IgD-negative memory B cell (primary cell): ENCODE measurements around the gene OR8I2. TPM values are rescaled to one million over a fixed set of nuclear protein-coding genes. Genes with fewer than 3 reads are reported as not detected.

Experiments used
- polyA plus RNA-seq: library from polyadenylated mRNA; unstranded; fragments of 300-500 nt; fragmentation: Illumina TruSeq; gene quantifications from one replicate; pipeline ENCODE4 v1.2.3, GENCODE V29; 2021

The OR8I2 gene
- polyA plus RNA-seq, 1 donor from 2014 or later = not detected

Other genes with a start within 250 kb of the OR8I2 start
- not detected for gene TRIM51, start 210.0 kb upstream of the OR8I2 start, polyA plus RNA-seq
- gene OR5W2, start 178.7 kb upstream of the OR8I2 start, polyA plus RNA-seq = not detected
- gene OR5I1, start 156.9 kb upstream of the OR8I2 start, polyA plus RNA-seq = not detected
- gene OR10AG1, start 123.4 kb upstream of the OR8I2 start, polyA plus RNA-seq = not detected
- not detected for gene OR5F1, start 98.7 kb upstream of the OR8I2 start, polyA plus RNA-seq
- gene OR5AS1, start 65.7 kb upstream of the OR8I2 start, polyA plus RNA-seq = not detected
- gene OR8H2, start 10.4 kb downstream of the OR8I2 start, polyA plus RNA-seq = not detected
- not detected for gene OR8H3, start 29.1 kb downstream of the OR8I2 start, polyA plus RNA-seq
- not detected for gene OR8J3, start 46.9 kb downstream of the OR8I2 start, polyA plus RNA-seq
- gene OR8K5, start 67.0 kb downstream of the OR8I2 start, polyA plus RNA-seq = not detected
- not detected for gene OR5J2, start 83.3 kb downstream of the OR8I2 start, polyA plus RNA-seq
- gene OR5T2, start 140.9 kb downstream of the OR8I2 start, polyA plus RNA-seq = not detected
- not detected for gene OR5T3, start 158.9 kb downstream of the OR8I2 start, polyA plus RNA-seq
- not detected for gene OR5T1, start 180.8 kb downstream of the OR8I2 start, polyA plus RNA-seq
- not detected for gene OR8H1, start 198.9 kb downstream of the OR8I2 start, polyA plus RNA-seq
- not detected for gene OR8K3, start 221.8 kb downstream of the OR8I2 start, polyA plus RNA-seq